HG03159 (cell line): ENCODE results near the gene MAP4K4.

ENCODE experiments used
- ATAC-seq: cut with Tn5 transposase; IDR thresholded peaks from one replicate; pipeline ENCODE4 v1.9.1; 2021; ENCODE audit warnings: mild to moderate bottlenecking, moderate library complexity; ENCODE audit not compliant: unreplicated experiment

The MAP4K4 gene

GRCh38 chr2:101692041-101692440 is 5.5 kb upstream of the MAP4K4 start:
- ATAC-seq, result no peak

GRCh38 chr2:101692766-101693165 is 4.7 kb upstream of the MAP4K4 start:
- ATAC-seq, result no peak

- ATAC-seq, result no peak
Observed at GRCh38 chr2:101693991-101694588, 3.4 kb upstream of the MAP4K4 start.

GRCh38 chr2:101696272-101697123 is 1.0 kb upstream of the MAP4K4 start:
- ATAC-seq, result no peak

DNA sequence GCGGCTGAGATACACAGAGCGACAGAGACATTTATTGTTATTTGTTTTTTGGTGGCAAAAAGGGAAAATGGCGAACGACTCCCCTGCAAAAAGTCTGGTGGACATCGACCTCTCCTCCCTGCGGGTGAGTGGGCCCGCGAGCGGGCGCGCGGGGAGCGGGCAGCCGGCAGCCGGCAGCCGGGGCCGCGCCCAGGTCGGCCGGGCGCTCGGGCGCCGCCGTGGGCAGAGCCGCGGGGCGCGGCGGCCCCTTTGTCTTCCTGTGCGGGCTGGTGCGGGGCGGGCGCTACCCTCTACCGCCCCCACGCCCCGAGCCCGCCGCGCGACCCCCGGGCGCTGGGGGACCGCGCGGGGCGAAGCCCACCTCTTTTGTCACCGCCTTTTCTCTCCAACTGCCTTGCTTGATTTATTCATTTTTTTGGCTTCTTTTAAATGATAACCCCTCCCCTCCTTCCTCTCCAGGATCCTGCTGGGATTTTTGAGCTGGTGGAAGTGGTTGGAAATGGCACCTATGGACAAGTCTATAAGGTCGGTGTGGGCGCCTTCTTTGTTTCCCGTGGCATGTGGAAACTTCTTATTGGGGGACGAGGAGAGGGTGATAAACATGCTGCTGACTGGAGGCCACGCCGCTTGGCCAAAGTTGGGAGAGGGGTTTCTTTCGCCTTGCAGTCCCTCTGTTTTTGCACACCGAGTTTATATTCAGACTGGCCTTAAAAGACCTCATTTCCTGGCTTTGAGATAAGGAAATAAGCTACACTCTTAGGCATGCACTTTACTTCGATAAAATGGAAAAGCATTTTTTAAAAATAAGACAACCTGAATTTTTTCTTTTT is 722 bp downstream of the MAP4K4 start:
- peak; percentile 30 for ATAC-seq

GRCh38 chr2:101698844-101699754 is 1.6 kb downstream of the MAP4K4 start:
- no peak for ATAC-seq

GRCh38 chr2:101699755-101700461 is 2.4 kb downstream of the MAP4K4 start:
- no peak for ATAC-seq

- ATAC-seq, result peak; percentile 8
Observed at GRCh38 chr2:101704046-101704466, 6.5 kb downstream of the MAP4K4 start.

DNA sequence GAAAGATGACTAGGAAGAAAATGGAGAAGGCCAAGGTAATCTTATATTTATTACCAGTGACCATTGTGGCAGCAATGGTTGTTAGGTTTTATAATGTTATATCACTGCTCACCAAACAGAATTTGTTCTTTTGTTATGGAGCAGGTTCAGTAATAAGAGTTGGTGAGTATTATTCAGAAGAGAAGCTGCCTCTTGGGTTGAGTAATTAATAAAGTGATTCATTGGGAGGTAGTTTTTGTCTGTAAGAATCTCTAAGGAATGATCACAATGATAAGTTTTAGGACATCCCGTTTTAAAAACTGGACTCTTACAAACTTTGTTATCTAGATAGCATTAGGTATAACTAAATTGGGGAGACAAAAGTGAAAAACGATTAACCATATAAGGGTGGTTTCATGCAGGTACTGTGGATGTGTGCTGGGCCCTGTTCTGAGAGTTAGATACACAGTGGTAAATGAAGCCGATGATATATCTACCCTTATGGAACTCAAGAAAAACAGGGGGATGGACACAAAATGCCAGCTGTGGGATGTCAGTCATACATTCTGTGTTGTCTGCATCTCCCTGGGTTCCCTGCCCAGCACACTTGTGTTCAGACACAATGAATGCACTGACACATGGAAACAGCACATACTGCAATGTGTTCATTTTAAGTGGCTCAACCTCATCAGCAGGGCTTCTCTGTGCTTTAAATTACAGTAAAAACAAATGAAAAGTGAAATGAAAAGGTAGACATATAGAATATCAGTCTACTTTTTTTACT is 7.5 kb downstream of the MAP4K4 start:
- ATAC-seq, result no peak

GRCh38 chr2:101706121-101706818 is 8.8 kb downstream of the MAP4K4 start:
- no peak for ATAC-seq

GRCh38 chr2:101706819-101707177 is 9.3 kb downstream of the MAP4K4 start:
- ATAC-seq, result peak; percentile 65

DNA sequence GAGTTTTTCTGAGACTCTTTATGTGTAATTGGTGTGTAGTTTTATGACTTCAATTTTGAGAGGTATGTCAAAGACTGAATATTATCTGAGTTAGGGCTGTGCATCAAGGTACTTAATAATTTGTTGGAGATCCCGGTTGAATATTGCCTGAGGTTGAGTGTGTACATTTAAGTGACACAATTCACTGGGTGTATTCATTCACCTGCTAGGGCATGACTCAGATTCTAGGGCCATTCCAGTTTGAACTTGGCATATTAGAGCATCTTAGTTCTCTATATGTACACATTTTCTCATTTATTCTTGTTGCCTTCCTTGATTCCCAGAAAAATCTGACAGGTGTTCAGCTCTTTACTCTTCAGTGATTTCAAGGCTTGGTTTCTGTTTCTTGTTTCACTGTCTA is 12.5 kb downstream of the MAP4K4 start:
- no peak for ATAC-seq

DNA sequence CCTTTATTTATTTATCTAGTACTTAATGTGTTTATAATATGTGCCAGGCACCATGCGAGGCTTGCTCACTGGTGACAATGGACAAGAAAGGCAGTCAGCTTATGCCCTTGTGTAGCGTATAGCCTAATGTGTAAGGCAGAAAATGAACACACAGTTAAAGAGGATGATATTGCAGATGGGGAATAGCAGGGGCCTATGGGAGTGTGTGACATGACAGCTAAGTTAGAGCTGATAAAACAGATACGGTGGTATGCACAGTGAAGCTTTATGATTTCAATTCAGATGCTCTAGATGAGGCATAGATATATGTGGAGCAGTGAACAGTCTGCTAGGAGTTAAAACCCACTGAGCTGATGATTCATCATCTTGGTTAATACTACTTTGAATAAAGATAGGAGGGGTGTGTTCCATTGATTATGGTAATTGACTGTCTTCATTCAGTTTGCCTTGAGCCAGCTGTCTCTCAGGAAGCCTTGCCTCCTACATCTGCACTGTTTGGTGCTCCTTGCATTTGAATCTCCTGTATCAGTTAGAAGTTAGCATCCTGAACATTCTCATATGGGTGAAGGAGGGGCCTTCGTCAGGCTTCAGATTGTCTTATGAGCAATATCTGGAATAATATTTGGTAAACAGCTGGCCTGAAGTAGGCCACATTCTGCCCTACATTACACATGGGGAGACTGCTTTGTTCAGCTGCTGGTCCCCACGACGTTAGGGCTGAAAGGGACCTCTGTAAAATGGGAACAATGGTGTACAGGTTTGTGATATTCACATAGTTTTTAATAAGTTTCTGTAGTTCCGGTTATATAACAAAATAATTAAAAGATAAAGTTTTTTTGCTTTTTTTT is 13.2 kb downstream of the MAP4K4 start:
- peak; percentile 53 for ATAC-seq

GRCh38 chr2:101714118-101714517 is 16.6 kb downstream of the MAP4K4 start:
- no peak for ATAC-seq

DNA sequence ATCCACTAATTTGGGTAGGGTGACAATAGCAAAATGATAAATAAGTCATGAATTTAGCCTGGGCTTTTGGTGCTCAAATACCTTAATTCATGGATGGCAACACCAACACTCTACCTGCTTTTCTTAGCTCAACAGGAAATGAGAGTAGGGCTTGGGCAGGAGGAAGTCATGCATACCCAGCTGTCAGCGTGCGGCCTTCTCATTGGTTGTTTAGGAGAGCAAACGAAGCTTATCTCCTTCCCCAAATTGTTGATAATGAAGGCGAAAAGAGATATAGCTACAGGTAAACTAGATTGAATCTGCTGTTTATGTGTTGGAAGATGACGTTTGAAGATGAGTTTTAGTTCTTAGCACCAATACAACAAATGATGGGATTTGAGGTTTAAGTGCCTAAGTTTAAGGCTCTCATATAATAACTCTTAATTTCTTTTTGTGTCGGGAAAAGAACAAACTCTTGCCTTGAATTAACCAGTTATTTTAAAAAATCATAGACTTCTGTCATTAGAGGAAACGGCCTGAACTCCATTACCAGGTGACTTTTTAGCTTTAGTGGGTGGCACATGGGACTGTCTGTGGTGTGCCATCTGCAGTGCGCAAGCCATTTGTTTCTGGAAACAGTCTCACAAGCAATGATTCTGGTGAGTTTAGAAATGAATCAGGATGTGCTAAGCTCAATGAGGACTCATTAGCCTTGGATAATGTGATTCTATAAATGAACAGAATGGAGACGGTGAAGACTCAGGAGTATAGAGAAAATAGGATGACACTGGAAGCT is 19.8 kb downstream of the MAP4K4 start:
- peak; percentile 79 for ATAC-seq

DNA sequence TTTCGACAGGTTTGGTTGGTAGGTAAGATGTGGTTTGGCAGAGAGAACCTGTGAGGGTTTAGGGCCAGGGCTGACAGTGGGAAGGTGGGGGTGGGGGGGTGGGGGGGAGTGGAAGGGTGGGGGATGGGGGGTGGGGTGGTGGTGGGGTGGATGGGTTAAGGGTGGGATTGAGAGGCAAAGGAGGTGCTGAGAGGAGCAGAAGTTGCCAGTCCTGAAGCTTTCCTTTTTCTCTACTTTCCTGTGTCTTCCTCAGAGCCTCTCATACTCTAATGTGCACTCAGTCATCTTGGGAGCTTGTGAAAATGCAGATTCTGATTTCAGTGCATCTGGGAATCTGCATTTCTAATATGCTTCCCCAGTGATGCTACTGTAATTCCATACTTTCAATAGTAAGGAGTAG is 21.0 kb downstream of the MAP4K4 start:
- ATAC-seq, result no peak

DNA sequence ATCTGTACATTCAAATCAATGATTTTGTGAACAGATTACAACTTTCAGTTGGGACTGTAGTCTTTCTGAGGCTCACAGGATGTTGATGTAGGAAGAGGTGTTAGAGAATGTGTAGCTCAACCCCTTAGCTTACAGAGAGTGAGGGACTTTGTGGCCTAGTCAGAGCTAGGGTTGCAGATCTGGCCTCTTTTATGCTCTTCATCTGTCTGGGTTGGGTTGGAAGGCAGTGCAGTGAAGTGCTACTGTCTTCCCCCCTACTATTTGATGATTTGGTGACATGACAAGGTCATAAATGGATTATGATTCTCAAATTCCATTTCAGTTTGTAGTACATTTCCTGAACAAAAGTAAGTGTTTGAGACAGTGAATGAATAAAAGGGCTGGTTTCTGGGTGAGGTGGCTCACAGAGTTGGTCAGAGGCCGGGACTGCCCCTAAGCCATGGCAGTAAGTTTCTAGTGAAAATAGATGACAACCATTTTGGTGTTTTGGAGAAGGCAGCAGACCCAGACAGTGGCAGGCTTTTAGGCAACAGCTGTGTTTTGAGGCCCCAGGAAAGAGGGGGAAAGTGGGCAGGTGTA is 21.6 kb downstream of the MAP4K4 start:
- ATAC-seq, result no peak
